ENCODE measurements around the gene TMEM201. TPM values are rescaled to one million over a fixed set of nuclear protein-coding genes. Genes with fewer than 3 reads are reported as not detected.
A peak's percentile ranks its signal among the peaks of the same experiment; 100 is the strongest.

TMEM201 gene
- total RNA-seq, 2 donors from 2014 or later = 5.1 to 18.1 TPM

DNA sequence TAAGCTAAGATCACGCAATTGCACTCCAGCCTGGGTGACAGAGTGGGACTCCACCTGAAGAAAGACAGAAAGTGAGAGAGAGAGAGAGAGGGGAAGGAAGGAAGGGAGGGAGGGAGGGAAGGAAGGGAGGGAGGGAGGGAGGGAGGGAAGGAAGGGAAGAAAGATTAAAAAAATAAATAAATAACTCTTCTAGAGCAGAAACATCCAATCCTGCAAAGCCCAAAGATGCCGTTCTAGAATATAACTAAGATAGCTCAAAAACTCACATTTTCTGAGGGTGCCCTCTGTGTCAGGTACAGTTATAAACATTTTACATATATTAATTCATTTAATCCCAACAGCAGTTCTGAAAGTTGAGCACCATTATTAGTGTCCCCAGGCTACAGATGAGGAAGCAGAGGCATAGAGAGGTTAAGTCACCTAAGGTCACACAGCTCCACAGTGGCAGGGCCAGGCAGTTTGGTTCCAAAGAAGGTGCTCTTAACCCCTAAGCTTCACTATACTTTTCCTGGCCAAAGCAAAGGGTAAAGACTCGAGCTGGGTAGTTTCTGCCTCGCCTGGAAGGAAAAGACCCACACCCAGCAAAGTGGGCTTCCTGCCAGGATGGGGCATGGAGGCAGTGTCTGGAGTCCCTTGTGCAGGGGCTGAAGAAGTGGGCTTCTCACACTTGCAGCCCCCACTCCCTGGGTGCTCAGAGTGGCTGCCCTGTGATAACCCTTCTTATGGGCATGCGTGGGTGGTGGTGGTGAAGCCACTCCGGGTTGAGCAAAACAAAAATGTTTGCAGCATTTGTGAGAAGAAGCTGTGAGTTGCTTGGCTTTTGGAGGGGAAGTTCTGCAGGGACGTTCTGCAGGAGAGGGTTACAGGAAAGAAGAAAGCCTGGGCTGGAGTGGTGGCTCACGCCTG lies 54.9 kb downstream of the TMEM201 start:
- no peak for DNase-seq
- no peak overlapping the region for H3K9ac ChIP-seq (ENCODE audit: low read depth in 2 of 2, low read length in 2 of 2)

DNA sequence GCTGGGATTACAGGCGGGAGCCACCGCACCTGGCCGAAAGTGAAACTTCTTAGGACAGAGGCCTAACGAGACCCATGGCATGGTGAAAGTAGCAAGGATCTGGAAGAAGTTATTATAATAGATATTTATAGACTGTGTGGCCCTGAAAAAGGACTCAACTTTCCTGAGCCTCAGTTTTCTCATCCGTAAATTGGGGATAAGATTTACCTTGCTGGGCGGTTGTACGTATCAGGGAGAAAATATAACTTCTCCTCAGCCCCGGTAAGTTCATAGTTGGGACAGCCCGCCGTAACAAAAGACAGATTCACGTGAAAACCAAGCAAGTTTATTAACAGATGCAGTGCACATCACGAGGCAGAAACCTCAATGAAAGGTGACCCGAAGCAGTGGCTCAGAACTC lies 57.3 kb downstream of the TMEM201 start:
- no peak overlapping the region for H3K4me3 ChIP-seq
- peaks cover 4% of the 10 kb centered on the region for H3K27me3 ChIP-seq
- no peak overlapping the region for H3K9ac ChIP-seq (ENCODE audit: low read depth in 2 of 2, low read length in 2 of 2)
- no peaks in the 10 kb centered on the region for H3K36me3 ChIP-seq
- DNase-seq = no peak
- no peaks in the 10 kb centered on the region for H3K9me3 ChIP-seq
- TF ChIP-seq, protein P1, sequence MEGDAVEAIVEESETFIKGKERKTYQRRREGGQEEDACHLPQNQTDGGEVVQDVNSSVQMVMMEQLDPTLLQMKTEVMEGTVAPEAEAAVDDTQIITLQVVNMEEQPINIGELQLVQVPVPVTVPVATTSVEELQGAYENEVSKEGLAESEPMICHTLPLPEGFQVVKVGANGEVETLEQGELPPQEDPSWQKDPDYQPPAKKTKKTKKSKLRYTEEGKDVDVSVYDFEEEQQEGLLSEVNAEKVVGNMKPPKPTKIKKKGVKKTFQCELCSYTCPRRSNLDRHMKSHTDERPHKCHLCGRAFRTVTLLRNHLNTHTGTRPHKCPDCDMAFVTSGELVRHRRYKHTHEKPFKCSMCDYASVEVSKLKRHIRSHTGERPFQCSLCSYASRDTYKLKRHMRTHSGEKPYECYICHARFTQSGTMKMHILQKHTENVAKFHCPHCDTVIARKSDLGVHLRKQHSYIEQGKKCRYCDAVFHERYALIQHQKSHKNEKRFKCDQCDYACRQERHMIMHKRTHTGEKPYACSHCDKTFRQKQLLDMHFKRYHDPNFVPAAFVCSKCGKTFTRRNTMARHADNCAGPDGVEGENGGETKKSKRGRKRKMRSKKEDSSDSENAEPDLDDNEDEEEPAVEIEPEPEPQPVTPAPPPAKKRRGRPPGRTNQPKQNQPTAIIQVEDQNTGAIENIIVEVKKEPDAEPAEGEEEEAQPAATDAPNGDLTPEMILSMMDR (IDR thresholded peaks at IDR 0.05) = no peak
- intact Hi-C loops (cut with DNase I) = no loop called here
- H3K4me1 ChIP-seq = no peaks in the 10 kb centered on the region
- H3K27ac ChIP-seq = no peak overlapping the region

More for the DNA sequence above, 54.9 kb downstream of the TMEM201 start:
- intact Hi-C loops (cut with DNase I) = no loop called here
- Histone ChIP-seq H3K4me1 (no peaks in the 10 kb centered on the region), H3K27ac (no peak overlapping the region), H3K27me3 (no peaks in the 10 kb centered on the region), H3K36me3 (no peaks in the 10 kb centered on the region), H3K9me3 (no peaks in the 10 kb centered on the region), H3K4me3 (no peak overlapping the region)
- TF ChIP-seq, protein P1 (IDR thresholded peaks at IDR 0.05) = no peak

- Histone ChIP-seq H3K27ac (no peak overlapping the region), H3K4me3 (no peak overlapping the region), H3K9ac (ENCODE audit: low read depth in 2 of 2, low read length in 2 of 2) (no peak overlapping the region), H3K27me3 (peaks cover 24% of the 10 kb centered on the region), H3K9me3 (no peaks in the 10 kb centered on the region), H3K4me1 (no peaks in the 10 kb centered on the region), H3K36me3 (no peaks in the 10 kb centered on the region)
- TF ChIP-seq, protein P1 (IDR thresholded peaks at IDR 0.05) = no peak
- DNase-seq = no peak
- intact Hi-C loops (cut with DNase I) = no loop called here
Measured at GRCh38 chr1:9648171-9648570, 59.5 kb downstream of the TMEM201 start.

DNA sequence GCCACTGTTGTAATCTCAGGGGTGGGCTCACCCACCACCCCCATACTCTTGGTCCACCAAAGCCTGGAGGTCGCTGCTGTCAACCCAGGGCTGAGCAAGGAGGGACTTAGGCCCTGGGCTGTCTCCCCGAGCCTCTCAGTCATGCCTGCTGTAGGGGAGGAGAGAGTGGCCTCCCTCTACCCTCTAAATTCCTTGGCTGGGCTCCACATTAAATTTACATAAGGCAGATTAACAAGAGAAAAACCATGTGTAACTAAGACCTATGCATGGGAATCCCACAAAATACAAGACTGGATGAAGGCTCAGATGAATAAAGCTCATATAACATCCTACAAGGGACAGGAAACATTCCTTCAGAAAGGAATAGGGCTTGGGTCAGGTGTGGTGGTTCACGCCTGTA lies 61.1 kb downstream of the TMEM201 start:
- H3K36me3 ChIP-seq = no peaks in the 10 kb centered on the region
- TF ChIP-seq, protein P1 (IDR thresholded peaks at IDR 0.05) = no peak
- H3K4me3 ChIP-seq = no peak overlapping the region
- intact Hi-C loops (cut with DNase I) = no loop called here
- H3K9me3 ChIP-seq = no peaks in the 10 kb centered on the region
- H3K27ac ChIP-seq = no peak overlapping the region
- no peaks in the 10 kb centered on the region for H3K4me1 ChIP-seq
- H3K27me3 ChIP-seq = peaks cover 31% of the 10 kb centered on the region
- DNase-seq = no peak
- no peak overlapping the region for H3K9ac ChIP-seq (ENCODE audit: low read depth in 2 of 2, low read length in 2 of 2)

GRCh38 chr1:9651220-9651564 lies 62.5 kb downstream of the TMEM201 start:
- no peak overlapping the region for H3K27ac ChIP-seq
- H3K36me3 ChIP-seq = no peaks in the 10 kb centered on the region
- DNase-seq = no peak
- no peaks in the 10 kb centered on the region for H3K4me1 ChIP-seq
- peaks cover 31% of the 10 kb centered on the region for H3K27me3 ChIP-seq
- TF ChIP-seq, protein P1 (IDR thresholded peaks at IDR 0.05) = no peak
- intact Hi-C loops (cut with DNase I) = no loop called here
- H3K9ac ChIP-seq (ENCODE audit: low read depth in 2 of 2, low read length in 2 of 2) = peak overlapping the region in 1 of 2 donors; percentile 26
- H3K4me3 ChIP-seq = peak overlapping the region; percentile 44
- no peaks in the 10 kb centered on the region for H3K9me3 ChIP-seq
